Stimulated activated CD4-positive, alpha-beta T cell treated with anti-CD3 and anti-CD28 coated beads, Interleukin-12 subunit alpha, Interleukin-12 subunit beta, amount 100 ng/mL, for 4 hours (primary cell): ENCODE results near the gene CYP27B1.

ENCODE experiments used
- DNase-seq: peaks from one replicate; pipeline ENCODE4 v3.0.0-alpha.2; 2020

The CYP27B1 gene

GRCh38 chr12:57765003-57765697, 1.7 kb downstream of the CYP27B1 start:
- DNase-seq = peak; percentile 67

- DNase-seq = peak; percentile 34
These were observed 2.2 kb downstream of the CYP27B1 start for GRCh38 chr12:57764662-57765002.

GRCh38 chr12:57763881-57764661, 2.8 kb downstream of the CYP27B1 start:
- no peak for DNase-seq

- no peak for DNase-seq
These were observed 4.4 kb downstream of the CYP27B1 start for GRCh38 chr12:57762463-57762862.

GRCh38 chr12:57761391-57761998, 5.4 kb downstream of the CYP27B1 start:
- no peak for DNase-seq

GRCh38 chr12:57760347-57760982, 6.4 kb downstream of the CYP27B1 start:
- DNase-seq = no peak

- peak; percentile 36 for DNase-seq
These were observed 7.4 kb downstream of the CYP27B1 start for GRCh38 chr12:57759360-57759980.

GRCh38 chr12:57758552-57759359, 8.1 kb downstream of the CYP27B1 start:
- DNase-seq = no peak

GRCh38 chr12:57757771-57758170, 9.1 kb downstream of the CYP27B1 start:
- DNase-seq = no peak

- peak; percentile 68 for DNase-seq
These were observed 10.2 kb downstream of the CYP27B1 start for GRCh38 chr12:57756406-57757341.

- peak; percentile 35 for DNase-seq
These were observed 11.2 kb downstream of the CYP27B1 start for GRCh38 chr12:57755454-57756372.

GRCh38 chr12:57755194-57755453, 11.8 kb downstream of the CYP27B1 start:
- no peak for DNase-seq

GRCh38 chr12:57754411-57755193, 12.3 kb downstream of the CYP27B1 start, which contains the start of gene MARCHF9:
MARCHF9 (plus strand) TSS chr12:57755103; CDS start chr12:57755529, 426 bp downstream.
- DNase-seq = peak; percentile 83

GRCh38 chr12:57753756-57754337, 13.0 kb downstream of the CYP27B1 start:
- DNase-seq = no peak

- no peak for DNase-seq
These were observed 14.2 kb downstream of the CYP27B1 start for GRCh38 chr12:57752668-57753000.

GRCh38 chr12:57751788-57752667, 14.8 kb downstream of the CYP27B1 start, which contains the start of gene CDK4:
CDK4 (minus strand) TSS chr12:57752310; CDS start chr12:57751717, 593 bp downstream.
- DNase-seq = peak; percentile 95

- DNase-seq = no peak
These were observed 15.5 kb downstream of the CYP27B1 start for GRCh38 chr12:57751432-57751787.
